GM18505 (cell line): Measurements from ENCODE around the gene SPATA32.
A peak's percentile ranks its signal among the peaks of the same experiment; 100 is the strongest.
"Not testable (repeated sequence)": the region's sequence is repeated elsewhere in the genome, so short reads cannot be mapped to it uniquely, and the experiment has no call there.

Experiments
- ATAC-seq: cut with Tn5 transposase; IDR thresholded peaks from one replicate; pipeline ENCODE4 v1.9.1; 2021; ENCODE audit not compliant: unreplicated experiment
- POLR2A ChIP-seq: IDR thresholded peaks from 4 replicates; pipeline ENCODE4 v1.6.1; 2011; ENCODE audit warnings: borderline replicate concordance; ENCODE audit not compliant: insufficient read depth, insufficient read length; ENCODE audit errors: extremely low read depth

The SPATA32 gene

GRCh38 chr17:45261577-45262515, at the start of gene SPATA32:
TSS of gene SPATA32 (minus strand) at chr17:45262094. CDS start at chr17:45262016, 78 bp downstream.
- peak; percentile 53 for ATAC-seq
- peak; percentile 45 for TF ChIP-seq POLR2A

GRCh38 chr17:45311401-45311759, 49.5 kb upstream of the SPATA32 start:
- no peak for TF ChIP-seq POLR2A

GRCh38 chr17:45310380-45311324, 48.8 kb upstream of the SPATA32 start:
- no peak for TF ChIP-seq POLR2A
- no peak for ATAC-seq

More at GRCh38 chr17:45311401-45311759, 49.5 kb upstream of the SPATA32 start:
- no peak for ATAC-seq

GRCh38 chr17:45309400-45309799, 47.5 kb upstream of the SPATA32 start:
- no peak for TF ChIP-seq POLR2A
- no peak for ATAC-seq

GRCh38 chr17:45308840-45309239, 46.9 kb upstream of the SPATA32 start:
- TF ChIP-seq POLR2A: no peak
- no peak for ATAC-seq

- no peak for TF ChIP-seq POLR2A
- no peak for ATAC-seq
Measured at GRCh38 chr17:45308016-45308365, 46.1 kb upstream of the SPATA32 start.

GRCh38 chr17:45307290-45308015, 45.6 kb upstream of the SPATA32 start:
- peak; percentile 37 for ATAC-seq
- TF ChIP-seq POLR2A: no peak

- no peak for TF ChIP-seq POLR2A
- no peak for ATAC-seq
Measured at GRCh38 chr17:45306623-45307022, 44.7 kb upstream of the SPATA32 start.

GRCh38 chr17:45306094-45306493, 44.2 kb upstream of the SPATA32 start:
- no peak for TF ChIP-seq POLR2A
- no peak for ATAC-seq

GRCh38 chr17:45305530-45306087, 43.7 kb upstream of the SPATA32 start:
- ATAC-seq: no peak
- TF ChIP-seq POLR2A: no peak

GRCh38 chr17:45302649-45303173, 40.8 kb upstream of the SPATA32 start:
- peak; percentile 46 for ATAC-seq
- TF ChIP-seq POLR2A: peak; percentile 27

GRCh38 chr17:45302220-45302619, 40.3 kb upstream of the SPATA32 start:
- ATAC-seq: not testable (repeated sequence)

- TF ChIP-seq POLR2A: no peak
- ATAC-seq: no peak
Measured at GRCh38 chr17:45301674-45302073, 39.8 kb upstream of the SPATA32 start.

GRCh38 chr17:45300060-45300751, 38.3 kb upstream of the SPATA32 start:
- ATAC-seq: no peak
- TF ChIP-seq POLR2A: no peak
